ENCODE measurements around the gene AKR1D1.

- TF ChIP-seq CBX2 (IDR thresholded peaks at IDR 0.05; ENCODE audit: borderline replicate concordance, low read depth) (no peak), USF2 (IDR thresholded peaks at IDR 0.05) (no peak), ZFP36 (IDR thresholded peaks at IDR 0.05; ENCODE audit: borderline replicate concordance, partially characterized antibody) (peak; percentile 56), CTCF (IDR thresholded peaks at IDR 0.05) (no peak), RNF2 (IDR thresholded peaks at IDR 0.05; ENCODE audit: borderline replicate concordance, low read depth) (no peak), POLR2A (IDR thresholded peaks at IDR 0.05; ENCODE audit: low read length) (no peak), EHMT2 (IDR thresholded peaks at IDR 0.05; ENCODE audit: low read depth) (no peak), CHD2 (IDR thresholded peaks at IDR 0.05; ENCODE audit: low read length, partially characterized antibody) (no peak), RFX5 (IDR thresholded peaks at IDR 0.05) (no peak)
- TF ChIP-seq, protein P1, sequence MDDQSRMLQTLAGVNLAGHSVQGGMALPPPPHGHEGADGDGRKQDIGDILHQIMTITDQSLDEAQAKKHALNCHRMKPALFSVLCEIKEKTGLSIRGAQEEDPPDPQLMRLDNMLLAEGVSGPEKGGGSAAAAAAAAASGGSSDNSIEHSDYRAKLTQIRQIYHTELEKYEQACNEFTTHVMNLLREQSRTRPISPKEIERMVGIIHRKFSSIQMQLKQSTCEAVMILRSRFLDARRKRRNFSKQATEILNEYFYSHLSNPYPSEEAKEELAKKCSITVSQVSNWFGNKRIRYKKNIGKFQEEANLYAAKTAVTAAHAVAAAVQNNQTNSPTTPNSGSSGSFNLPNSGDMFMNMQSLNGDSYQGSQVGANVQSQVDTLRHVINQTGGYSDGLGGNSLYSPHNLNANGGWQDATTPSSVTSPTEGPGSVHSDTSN (IDR thresholded peaks at IDR 0.05): no peak
- TF ChIP-seq, protein P2, sequence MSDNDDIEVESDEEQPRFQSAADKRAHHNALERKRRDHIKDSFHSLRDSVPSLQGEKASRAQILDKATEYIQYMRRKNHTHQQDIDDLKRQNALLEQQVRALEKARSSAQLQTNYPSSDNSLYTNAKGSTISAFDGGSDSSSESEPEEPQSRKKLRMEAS (IDR thresholded peaks at IDR 0.05): no peak
Measured at GRCh38 chr7:138036135-138036534, 40.1 kb upstream of the AKR1D1 start.
